DMS79 treated with DMSO at 0.1 percent for 48 hours (cell line): ENCODE data around the gene TBX21.

ENCODE experiments used
- DNase-seq: peaks from one replicate; lab custom pipeline; 2025; lab: John Stamatoyannopoulos, UW

TBX21 gene

DNA sequence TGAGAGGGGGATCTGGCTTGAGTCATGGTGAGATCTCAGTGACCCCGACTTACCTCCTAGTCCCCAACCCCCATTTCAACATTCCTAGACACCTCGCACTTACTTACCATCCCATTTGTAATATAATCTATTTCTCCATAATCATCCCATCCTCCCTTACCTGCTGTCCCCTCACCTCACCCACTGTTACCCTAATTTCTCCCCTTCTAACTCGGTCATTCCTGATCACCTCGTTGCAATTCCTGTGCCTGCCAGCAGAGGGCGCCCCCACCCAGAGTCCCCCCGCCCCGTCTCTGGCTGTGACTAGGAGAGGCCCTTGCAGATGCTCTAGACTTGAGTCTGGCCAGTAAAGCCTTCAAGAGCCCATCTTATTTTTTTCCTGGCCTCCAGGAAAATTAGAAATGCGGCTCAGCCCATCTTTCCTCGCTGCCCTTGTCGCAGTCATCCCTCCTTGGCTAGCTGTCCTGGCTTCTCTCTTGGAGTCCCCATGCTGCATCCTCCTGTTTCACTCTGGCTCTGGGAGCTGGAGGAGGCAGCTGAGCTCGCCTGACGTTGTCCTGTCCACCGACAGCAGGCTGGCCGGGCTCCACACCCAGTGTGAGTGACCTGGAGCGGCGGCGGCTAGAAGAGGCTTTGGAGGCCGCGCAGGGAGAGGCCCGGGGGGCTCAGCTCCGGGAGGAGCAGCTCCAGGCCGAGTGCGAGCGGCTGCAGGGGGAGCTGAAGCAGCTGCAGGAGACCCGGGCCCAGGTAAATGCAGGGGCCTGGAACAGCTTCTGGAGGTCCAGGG lies 34.1 kb upstream of the TBX21 start:
- peak; percentile 48 for DNase-seq

DNA sequence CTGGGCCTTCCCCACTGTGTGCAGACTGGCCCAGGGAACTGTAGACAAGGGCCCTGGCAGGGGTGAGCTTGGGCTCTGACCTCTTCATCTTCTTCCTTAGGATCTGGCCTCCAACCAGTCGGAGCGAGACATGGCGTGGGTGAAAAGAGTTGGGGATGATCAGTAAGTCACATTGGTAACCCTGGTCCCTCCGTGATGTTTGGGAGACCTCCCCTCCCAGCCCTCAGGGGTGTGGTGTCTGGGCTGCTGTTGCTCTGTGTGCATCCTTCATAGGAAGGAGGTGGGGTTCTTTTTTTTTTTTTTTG lies 33.5 kb upstream of the TBX21 start:
- DNase-seq = no peak

DNA sequence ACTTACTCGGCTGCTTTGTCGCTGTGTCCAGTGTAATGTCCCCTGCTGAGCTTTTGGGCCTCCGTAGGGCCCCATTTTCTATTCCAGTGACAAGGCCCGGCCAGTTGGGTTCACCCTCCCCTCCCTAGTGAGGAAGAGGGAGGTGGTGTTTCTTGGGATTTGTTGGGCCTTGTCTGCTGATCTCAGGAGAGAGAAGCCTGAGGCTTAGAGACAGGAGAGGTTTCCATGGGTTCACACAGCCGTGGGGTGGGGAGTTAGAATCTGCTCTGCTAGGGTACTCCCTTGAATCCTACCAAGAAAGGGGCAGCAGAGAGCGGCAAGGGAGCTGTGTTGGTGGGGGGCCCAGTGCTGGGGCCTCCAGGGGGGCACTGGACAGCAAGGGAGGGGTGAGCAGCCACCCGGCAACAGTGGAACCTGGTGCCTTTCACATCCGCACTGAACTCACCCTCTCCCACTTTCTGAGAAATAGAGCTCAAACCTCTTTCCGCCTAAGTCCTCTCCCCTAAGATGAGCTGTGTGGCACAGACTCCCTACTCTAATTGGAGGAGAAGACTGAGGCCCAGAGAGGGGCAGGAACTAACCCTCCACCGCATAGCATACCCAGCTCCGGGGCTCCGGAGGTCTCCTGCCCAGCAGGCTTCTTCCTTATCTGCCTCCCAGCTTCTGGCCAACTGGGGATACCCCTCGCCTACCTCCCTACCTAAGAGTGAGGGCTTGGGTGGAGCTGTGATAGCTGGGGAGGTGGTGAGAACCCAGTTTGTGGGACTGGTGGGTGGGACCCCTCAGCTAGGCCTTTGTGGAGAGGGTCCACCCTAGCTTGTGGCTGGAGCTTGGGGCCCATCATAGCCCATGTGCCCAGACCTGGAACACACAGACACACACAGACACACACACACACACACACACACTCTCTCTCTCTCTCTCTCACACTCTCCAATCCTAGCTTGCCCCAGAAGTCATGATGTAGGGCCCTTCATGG lies 32.3 kb upstream of the TBX21 start:
- no peak for DNase-seq

DNA sequence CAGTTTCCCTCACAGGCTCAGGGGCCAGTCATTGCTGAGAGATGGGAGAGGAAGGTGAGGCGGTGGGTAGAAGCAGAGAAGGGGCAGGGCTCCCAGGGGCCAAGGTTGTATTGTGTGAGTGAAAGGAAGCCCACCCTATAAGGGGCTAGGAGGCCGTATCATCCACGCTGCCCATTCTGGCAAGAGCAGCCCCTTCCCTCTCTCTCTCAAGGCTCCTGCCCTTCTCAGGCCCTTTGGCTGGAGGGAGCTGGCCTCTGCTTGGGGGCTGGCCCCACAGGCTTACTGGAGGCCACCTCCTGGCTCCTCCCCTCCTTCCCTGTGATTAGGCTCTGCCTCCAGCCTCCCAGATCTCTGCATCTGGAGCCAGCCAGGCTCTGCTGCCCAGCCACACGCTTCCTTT lies 31.4 kb upstream of the TBX21 start:
- DNase-seq = no peak

DNA sequence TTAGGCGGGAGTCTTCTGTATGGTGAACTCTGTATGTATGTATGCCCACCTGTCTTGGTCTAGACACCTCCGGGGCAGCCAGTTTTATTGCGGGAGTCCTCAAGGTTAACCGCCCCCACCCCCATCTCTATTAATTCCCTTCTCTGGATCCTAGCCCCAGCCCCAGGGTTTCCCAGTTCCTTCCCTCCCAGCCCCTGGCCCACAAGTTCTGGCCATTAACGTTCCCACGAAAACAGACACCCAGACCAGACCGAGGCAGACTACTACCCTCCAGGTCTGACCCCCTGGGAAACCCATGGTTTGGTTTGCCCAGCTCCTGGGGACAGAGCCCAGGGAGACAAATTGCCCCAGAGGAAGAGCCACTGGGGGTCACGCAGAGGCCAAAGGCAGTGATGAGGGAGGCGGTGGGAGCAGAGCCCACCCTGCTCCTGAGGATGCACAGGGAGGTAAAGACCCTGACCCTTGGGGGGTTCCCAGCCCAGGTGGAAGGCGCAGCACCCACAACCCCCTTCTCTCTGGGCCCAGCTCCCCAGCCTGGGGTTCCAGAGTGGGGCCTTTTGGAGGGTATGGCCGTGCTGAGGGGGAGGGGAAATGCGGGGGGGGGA lies 30.5 kb upstream of the TBX21 start:
- DNase-seq = no peak

DNA sequence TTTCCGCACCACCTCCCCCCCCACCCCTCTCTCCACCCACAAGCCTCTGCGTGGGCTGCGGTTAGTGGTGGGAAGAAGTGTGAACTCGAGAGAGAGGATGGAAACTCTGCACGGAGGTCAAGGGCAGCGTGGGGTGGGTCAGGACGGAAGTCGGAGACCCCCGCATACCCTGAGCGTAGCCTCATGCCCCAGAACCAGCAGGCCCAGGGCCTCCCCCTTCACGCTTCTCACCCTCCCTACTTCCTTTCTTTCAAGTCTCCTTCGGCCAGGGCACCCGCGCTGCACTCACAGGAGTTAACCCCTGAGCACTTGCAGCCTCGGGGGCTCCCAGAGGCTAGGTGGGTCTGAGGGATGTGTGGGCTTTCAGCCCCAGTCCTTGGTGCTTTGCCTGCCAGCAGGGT lies 29.8 kb upstream of the TBX21 start:
- no peak for DNase-seq

DNA sequence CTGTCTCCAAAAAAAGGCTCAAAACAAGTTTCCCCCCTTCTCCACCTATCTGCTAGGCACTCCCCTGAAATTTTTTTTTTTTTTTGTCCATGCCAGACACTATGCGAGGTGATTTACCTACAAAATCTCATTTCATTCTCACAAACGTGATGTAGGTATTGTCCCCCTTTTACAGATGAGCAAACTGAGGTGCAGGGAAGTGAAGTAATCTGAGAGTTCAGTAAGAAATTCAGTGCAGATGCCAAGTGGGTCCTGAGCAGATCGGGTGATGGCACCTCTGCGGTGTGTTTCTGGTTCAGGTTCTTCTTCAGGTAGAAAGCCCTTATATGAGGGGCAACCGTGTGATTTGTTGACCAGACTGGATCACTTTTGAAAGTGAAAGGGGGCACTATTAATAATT lies 29.4 kb upstream of the TBX21 start:
- no peak for DNase-seq

DNA sequence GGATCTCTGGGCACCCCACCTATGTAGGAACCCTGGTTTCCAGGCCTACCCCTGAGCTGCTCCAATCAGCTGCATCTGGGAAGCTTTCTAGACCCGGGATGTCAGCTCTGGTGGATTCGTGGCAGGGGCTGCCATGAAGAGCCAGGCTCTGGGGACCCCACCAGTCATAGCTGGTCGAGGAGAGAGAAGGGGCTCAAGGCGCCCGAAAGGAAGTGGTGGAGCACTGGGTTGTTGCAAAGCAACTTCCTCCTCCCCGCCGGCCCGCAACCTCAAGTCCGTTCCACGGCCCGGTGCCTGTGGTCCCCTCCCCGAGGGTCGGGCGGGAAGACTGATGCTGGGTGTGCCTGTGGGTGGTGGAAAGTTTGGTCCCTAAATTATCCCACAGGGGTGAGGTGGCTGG lies 28.9 kb upstream of the TBX21 start:
- no peak for DNase-seq

DNA sequence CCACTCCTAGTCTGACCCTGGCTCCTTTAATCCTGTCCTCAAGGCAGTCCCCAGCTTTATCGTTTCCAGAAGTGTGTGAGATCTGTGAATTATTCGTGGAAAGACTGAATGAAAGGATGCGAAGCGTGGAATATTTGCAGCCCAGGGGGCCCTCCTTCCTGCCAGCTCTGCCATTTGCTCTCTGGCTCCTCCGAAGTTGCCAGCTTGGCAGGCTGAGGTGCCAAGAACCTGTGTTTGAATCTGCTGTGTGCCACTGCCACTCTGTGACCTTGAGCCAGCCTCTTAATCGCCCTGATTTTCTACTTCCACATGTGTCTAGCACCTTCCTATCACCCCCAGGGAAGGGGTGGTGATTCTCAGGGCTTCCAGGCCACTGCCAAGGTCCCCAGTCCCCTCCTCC lies 28.3 kb upstream of the TBX21 start:
- no peak for DNase-seq

DNA sequence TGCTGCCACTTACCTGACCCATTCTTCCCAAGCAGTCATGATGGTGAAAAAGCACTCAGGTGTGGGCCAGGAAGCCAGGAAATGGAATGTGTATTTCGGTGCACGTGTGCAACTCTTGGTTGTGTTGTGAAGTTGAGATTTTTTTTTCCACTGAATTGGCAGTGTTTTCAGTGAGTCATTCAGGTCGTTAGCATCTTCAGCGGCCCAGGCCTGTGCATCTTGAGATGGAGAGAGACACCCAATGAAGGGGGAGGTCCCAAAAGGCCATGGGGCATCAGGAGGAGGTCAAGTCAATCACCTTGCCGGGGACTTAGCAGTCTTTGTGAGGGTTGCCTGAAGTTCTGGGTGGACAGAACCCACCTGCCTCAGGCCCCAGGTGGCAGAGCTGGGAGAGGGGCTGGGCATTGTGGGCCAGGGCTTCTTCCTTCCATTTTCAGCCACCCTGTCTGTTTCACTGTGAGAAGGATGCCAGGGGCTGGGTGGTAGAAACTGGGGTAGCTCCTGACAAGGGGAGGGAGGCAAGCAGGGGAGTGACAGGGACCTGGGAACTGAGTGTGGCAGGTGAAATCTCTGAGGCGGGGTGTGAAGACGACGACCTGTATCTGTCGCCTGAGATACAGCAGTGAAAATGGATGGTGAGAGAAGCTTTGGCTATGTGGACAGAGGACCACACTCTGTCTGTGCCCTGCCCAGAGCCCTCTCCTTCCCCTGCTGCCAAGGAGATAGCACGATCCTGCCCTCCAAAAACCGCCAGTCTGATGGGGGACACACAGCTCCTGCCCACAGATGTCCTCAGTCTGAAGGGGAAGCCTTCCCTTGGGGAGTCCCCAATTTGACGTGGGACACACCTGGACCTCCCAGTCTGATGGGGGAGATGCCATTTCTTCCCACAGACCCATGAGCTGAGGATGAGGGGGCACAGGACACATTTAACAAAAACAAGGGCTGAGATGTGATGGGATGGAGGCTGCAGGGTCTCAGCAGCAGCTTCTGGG lies 27.2 kb upstream of the TBX21 start:
- no peak for DNase-seq

DNA sequence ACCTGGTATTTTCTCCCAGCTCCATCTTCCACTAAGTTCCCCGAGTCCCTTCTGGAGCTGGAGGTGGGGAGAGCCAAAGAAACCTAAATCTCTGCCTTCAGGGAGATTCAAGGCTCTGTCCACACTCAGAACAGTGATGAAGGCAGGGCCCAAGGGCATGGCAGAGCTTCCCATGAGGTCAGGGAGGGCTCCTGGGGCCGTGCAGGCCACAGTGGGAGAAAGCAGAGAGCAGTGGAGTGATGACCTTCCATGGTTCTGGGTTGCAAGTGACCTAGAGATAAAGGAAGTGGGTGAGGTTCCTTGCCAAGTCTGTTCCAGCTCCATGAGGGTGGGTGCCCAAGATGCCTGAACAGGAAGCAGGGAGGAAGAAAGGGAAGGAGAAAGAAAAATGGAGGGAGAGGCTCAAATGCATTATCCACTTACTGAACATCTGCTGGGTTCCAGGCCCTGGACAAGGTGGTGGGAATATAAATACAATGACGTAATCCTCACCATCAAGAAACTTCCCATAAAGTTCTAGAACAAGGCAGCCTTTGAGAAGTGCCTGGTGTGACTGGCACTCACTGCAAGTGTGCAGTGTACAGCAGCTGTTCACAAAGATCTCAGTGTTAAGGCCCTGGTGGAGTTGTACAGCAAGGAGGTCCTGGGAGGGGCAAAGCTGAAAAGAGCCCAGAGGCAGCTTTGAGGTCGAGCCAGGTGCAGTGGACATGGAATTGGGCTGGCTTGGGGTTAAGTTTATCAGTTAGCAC lies 25.8 kb upstream of the TBX21 start:
- DNase-seq = no peak

DNA sequence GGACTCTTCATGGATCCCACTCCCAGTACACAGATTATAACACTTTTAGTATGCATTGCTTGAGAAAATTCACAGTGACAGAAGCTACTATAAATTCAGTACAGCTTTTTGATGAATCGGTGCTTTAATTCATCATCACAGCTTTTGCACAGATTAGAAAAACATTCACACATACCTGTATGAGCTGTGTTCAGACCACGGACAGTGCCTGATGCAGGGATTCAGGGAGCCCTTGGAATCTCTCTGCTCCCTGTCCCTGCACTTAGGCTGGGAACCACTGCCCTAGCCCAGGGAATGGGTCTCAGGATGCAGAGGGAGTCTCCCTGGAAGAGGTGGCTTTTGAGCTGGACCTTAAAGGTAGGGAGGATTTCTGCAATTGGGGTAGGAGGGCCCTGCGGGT lies 25.2 kb upstream of the TBX21 start:
- DNase-seq = no peak

DNA sequence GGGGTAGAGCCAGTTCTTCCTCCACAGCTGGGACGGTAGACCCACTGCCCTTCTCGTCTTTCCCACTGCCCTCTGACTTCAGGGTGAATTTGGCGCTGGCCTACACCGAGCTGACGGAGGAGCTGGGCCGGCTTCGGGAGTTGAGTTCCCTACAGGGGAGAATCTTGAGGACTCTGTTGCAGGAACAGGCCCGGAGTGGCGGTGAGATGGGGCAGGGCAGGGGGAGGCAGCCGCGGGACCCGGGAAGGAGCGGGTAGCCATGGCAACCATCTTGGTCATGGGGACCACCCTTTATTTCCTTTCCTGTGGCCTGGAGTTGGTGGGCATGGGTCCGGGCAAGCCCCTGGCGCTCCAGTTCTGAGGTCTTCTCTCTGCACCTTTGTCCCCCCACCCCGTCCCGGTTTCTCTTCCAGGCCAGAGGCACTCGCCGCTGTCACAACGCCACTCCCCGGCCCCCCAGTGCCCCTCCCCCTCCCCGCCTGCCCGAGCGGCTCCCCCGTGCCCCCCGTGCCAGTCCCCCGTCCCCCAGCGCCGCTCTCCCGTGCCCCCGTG lies 24.6 kb upstream of the TBX21 start:
- no peak for DNase-seq

DNA sequence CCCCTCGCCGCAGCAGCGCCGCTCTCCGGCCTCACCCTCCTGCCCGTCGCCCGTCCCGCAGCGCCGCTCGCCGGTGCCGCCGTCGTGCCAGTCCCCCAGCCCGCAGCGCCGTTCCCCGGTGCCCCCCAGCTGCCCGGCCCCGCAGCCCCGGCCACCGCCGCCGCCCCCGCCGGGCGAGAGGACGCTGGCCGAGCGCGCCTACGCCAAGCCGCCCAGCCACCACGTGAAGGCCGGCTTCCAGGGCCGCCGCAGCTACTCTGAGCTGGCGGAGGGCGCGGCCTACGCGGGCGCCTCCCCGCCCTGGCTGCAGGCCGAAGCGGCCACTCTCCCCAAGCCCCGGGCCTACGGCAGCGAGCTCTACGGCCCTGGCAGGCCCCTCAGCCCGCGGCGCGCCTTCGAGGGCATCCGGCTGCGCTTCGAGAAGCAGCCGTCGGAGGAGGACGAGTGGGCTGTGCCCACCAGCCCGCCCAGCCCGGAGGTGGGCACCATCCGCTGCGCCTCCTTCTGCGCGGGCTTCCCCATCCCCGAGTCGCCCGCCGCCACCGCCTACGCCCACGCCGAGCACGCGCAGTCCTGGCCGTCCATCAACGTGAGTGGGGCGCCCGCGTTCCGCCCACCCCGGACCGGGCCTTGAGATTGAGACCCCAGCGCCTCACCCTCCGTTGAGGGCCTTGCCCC lies 24.0 kb upstream of the TBX21 start:
- DNase-seq = no peak

DNA sequence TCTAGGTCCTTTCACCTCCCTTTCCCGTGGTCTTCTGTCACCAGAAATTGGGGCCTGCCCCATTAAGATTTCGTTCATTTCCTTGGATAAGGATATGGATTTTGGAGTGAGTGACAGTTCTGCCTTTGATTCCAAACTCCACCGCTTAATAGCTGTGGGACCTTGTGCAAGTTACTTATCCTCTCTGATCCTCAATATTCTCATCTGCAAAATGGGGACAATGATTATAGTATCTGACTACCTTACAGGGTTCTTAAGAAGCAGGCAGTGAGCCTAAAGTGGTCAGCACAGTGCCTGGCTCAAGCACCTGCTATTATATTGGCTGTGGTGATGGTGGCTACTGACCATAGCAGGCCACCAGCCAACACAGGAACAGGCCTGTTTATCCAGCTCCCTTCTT lies 23.4 kb upstream of the TBX21 start:
- DNase-seq = no peak

DNA sequence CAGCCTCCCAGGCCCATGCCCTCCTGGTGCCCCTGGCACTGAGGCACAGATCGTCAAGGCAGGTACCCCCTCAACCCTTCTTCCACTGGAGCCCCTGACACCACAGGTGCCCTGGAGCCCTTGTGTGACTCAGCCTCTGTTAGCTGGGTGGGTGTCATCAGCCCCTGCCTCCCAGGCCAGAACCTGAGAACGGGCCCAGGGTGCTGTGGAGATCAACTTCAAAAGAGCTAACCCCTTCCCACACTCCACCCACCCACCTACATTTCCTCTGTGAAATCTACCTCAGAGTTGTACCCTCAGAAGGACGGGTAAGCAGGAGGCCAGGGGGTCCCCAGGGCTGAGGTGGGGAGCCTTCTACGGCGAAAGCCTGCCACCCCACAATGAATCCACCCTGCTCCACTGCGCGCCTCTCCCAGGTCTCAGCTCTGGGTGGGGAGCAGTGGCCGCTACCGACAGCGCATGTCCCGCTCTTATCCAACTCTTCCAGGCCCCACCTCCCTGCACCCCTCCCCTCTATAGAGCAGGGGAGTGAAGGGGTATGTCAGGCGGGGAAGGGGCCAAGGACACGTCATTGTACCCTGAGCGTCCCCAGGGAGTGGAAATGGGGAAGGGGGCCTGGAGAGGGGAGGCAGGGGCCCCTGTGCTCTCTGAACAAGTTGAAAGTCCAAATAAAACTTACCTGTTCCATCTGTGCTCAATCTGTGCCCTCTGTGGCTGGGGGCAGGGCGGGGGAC lies 21.5 kb upstream of the TBX21 start:
- DNase-seq = no peak

DNA sequence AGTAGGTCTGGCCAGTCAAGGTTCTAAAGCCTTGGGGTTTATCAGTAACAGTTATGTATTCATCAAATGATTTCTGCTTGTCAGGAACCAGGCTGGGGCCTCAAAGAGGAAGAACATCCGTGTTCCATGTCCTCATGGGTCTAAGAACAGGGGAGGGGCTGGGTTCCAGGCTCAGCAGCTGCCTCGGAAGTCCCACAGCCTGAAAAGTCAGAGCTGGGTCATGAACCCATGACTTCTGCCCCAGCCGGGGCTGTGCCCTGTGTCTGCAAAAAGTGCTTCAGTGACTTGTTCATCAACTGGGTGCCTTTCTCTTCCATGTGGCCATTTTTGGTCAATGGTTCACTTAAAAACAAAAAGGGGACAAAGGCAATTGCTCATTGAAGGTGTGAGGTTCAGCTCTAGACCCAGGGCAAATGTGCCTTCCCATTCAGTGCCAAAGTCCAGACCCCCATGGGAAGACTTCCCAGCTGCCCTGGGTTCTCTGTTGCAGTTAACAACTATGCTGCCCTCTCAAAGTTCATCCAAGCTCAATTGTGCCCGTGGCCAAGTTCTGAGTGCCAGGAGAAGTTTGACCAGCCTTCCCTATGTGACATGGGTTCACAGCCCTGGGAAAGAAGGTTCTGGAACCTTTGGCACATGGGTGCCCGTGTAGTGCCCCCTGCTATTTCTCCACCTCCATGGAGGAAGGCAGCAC lies 20.6 kb upstream of the TBX21 start:
- DNase-seq = no peak

DNA sequence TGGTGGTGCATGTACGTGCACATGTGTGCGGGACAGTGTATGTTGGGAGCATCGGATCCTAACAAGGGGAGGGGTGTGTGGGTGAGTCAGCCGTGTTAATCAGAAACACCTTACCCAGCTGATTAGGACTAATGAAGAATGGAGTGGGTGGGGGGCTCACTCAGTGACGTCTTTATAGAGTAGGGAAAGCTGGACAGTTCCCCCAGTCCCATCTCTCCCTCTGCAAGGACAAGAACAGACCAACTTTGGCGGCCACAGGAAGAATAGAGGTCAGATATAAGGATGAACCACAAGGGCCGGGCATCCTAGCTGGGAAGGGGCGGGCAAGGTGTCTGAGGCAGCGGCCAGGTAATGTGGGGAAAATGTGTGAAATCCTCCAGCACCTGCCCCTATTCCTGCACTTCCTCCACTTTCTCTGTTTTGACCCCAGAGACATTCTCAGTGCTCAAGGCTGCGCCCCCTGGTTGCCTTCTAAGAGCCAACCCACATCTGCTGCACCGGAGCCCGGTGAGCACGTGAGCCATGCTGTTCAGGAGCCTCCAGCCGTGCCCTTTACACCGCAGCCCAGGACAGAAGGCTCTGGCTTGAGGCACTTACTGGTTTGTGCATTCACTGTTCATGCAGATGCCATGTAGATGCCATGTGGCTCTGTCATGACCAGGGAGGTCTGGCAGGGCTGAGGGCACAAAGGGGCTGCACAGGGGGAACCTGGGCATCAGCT lies 18.9 kb upstream of the TBX21 start:
- DNase-seq = no peak
